ENCODE data around the gene KIRREL1.

GRCh38 chr1:158049853-158050252 lies 56.4 kb downstream of the KIRREL1 start:
- TF ChIP-seq SUZ12 (IDR thresholded peaks at IDR 0.05; ENCODE audit: extremely low read depth, insufficient read depth, insufficient read length) = no peak
- TF ChIP-seq ZNF274 (IDR thresholded peaks at IDR 0.05; ENCODE audit: low read depth, low read length) = no peak

Data from NT2/D1 (cell line).